ENCODE measurements around the gene ABCC4. TPM values are rescaled to one million over a fixed set of nuclear protein-coding genes. Genes with fewer than 3 reads are reported as not detected.
"Not testable (repeated sequence)": the region's sequence is repeated elsewhere in the genome, so short reads cannot be mapped to it uniquely, and the experiment has no call there.

Gene ABCC4
- total RNA-seq, 1 experiment from 2014 or later: 17.0 TPM

- intact Hi-C loops (cut with micrococcal nuclease; ENCODE audit: unreplicated experiment): no loop called here
- H3K9me2 ChIP-seq (ENCODE audit: insufficient read depth): no peaks in the 10 kb centered on the region
- no peak overlapping the region for H3K4me2 ChIP-seq
- DNase-seq: no peak
- H3K9me3 ChIP-seq (ENCODE audit: insufficient read depth, low read depth): no peaks in the 10 kb centered on the region
- no peaks in the 10 kb centered on the region for H3K36me3 ChIP-seq (ENCODE audit: low read depth)
- no peak overlapping the region for H2AFZ ChIP-seq
- TF ChIP-seq EZH2 (IDR thresholded peaks at IDR 0.05; ENCODE audit: low read depth) (no peak), CTCF (conservative IDR thresholded peaks at IDR 0.05) (no peak)
- no peaks in the 10 kb centered on the region for H4K20me1 ChIP-seq (ENCODE audit: insufficient read depth)
- no TSS peak for BruUV-seq (replicated peaks)
- CTCF ChIA-PET: no interaction called here
- no peaks in the 10 kb centered on the region for H3K4me1 ChIP-seq (replicated peaks; ENCODE audit: insufficient read depth)
- no peaks in the 10 kb centered on the region for H3K79me2 ChIP-seq (ENCODE audit: low read depth)
- no peak overlapping the region for H3K27ac ChIP-seq
- no peaks in the 10 kb centered on the region for H3K27me3 ChIP-seq (ENCODE audit: insufficient read depth, low read depth)
- POLR2A ChIA-PET (ENCODE audit: unreplicated experiment): no interaction called here
- H3K4me3 ChIP-seq: no peak overlapping the region
- H3F3A ChIP-seq (ENCODE audit: insufficient read depth, low read depth): no peaks in the 10 kb centered on the region
Measured at GRCh38 chr13:95168191-95168590, 133.1 kb downstream of the ABCC4 start.

- H3K4me2 ChIP-seq; H2AFZ ChIP-seq; H3K27ac ChIP-seq; H3F3A ChIP-seq (ENCODE audit: insufficient read depth, low read depth); H3K4me3 ChIP-seq; CTCF ChIA-PET; H3K27me3 ChIP-seq (ENCODE audit: insufficient read depth, low read depth); H3K79me2 ChIP-seq (ENCODE audit: low read depth); BruUV-seq (replicated peaks); H3K9me2 ChIP-seq (ENCODE audit: insufficient read depth); H4K20me1 ChIP-seq (ENCODE audit: insufficient read depth); intact Hi-C loops (cut with micrococcal nuclease; ENCODE audit: unreplicated experiment); POLR2A ChIA-PET (ENCODE audit: unreplicated experiment); H3K4me1 ChIP-seq (replicated peaks; ENCODE audit: insufficient read depth); H3K36me3 ChIP-seq (ENCODE audit: low read depth); H3K9me3 ChIP-seq (ENCODE audit: insufficient read depth, low read depth); DNase-seq: not testable (repeated sequence)
Measured at GRCh38 chr13:95167003-95167402, 134.2 kb downstream of the ABCC4 start.

GRCh38 chr13:95164830-95165229, 136.4 kb downstream of the ABCC4 start:
- POLR2A ChIA-PET (ENCODE audit: unreplicated experiment): no interaction called here
- Histone ChIP-seq H3K9me2 (ENCODE audit: insufficient read depth) (no peaks in the 10 kb centered on the region), H3K79me2 (ENCODE audit: low read depth) (no peaks in the 10 kb centered on the region), H3K27me3 (ENCODE audit: insufficient read depth, low read depth) (no peaks in the 10 kb centered on the region), H3K4me3 (no peak overlapping the region), H3K9me3 (ENCODE audit: insufficient read depth, low read depth) (no peaks in the 10 kb centered on the region), H2AFZ (no peak overlapping the region), H3F3A (ENCODE audit: insufficient read depth, low read depth) (no peaks in the 10 kb centered on the region), H3K4me2 (no peak overlapping the region), H3K27ac (no peak overlapping the region), H3K36me3 (ENCODE audit: low read depth) (no peaks in the 10 kb centered on the region), H3K4me1 (replicated peaks; ENCODE audit: insufficient read depth) (no peaks in the 10 kb centered on the region), H4K20me1 (ENCODE audit: insufficient read depth) (no peaks in the 10 kb centered on the region)
- intact Hi-C loops (cut with micrococcal nuclease; ENCODE audit: unreplicated experiment): no loop called here
- no peak for DNase-seq
- CTCF ChIA-PET: no interaction called here
- no peak for TF ChIP-seq CTCF (conservative IDR thresholded peaks at IDR 0.05)
- no peak for TF ChIP-seq EZH2 (IDR thresholded peaks at IDR 0.05; ENCODE audit: low read depth)
- no TSS peak for BruUV-seq (replicated peaks)

- H3K4me2 ChIP-seq: no peak overlapping the region
- ChIA-PET CTCF (no interaction called here), POLR2A (ENCODE audit: unreplicated experiment) (no interaction called here)
- no TSS peak for BruUV-seq (replicated peaks)
- H3K4me1 ChIP-seq (replicated peaks; ENCODE audit: insufficient read depth): no peaks in the 10 kb centered on the region
- intact Hi-C loops (cut with micrococcal nuclease; ENCODE audit: unreplicated experiment): no loop called here
- H3K9me2 ChIP-seq (ENCODE audit: insufficient read depth): no peaks in the 10 kb centered on the region
- no peak overlapping the region for H3K4me3 ChIP-seq
- no peaks in the 10 kb centered on the region for H3K79me2 ChIP-seq (ENCODE audit: low read depth)
- no peak overlapping the region for H2AFZ ChIP-seq
- H3F3A ChIP-seq (ENCODE audit: insufficient read depth, low read depth): no peaks in the 10 kb centered on the region
- H3K27me3 ChIP-seq (ENCODE audit: insufficient read depth, low read depth): no peaks in the 10 kb centered on the region
- TF ChIP-seq EZH2 (IDR thresholded peaks at IDR 0.05; ENCODE audit: low read depth) (no peak), CTCF (conservative IDR thresholded peaks at IDR 0.05) (no peak)
- no peaks in the 10 kb centered on the region for H4K20me1 ChIP-seq (ENCODE audit: insufficient read depth)
- no peaks in the 10 kb centered on the region for H3K9me3 ChIP-seq (ENCODE audit: insufficient read depth, low read depth)
- DNase-seq: no peak
- H3K27ac ChIP-seq: no peak overlapping the region
- no peaks in the 10 kb centered on the region for H3K36me3 ChIP-seq (ENCODE audit: low read depth)
Measured at GRCh38 chr13:95160112-95160906, 140.9 kb downstream of the ABCC4 start.

Data from PC-9 (cell line).